NCI-H187 (cell line): Measurements from ENCODE around the gene ASCC3.
"Not testable (repeated sequence)": the region's sequence is repeated elsewhere in the genome, so short reads cannot be mapped to it uniquely, and the experiment has no call there.

Experiments
- DNase-seq, 2 experiments: peaks; one replicate each; lab custom pipeline; 2025; lab: John Stamatoyannopoulos, UW

Gene ASCC3

GRCh38 chr6:100883347-100883746 is 2.2 kb upstream of the ASCC3 start:
- no peak for DNase-seq

GRCh38 chr6:100881707-100882040 is 545 bp upstream of the ASCC3 start:
- peak in 1 of 2 experiments; percentile 45 for DNase-seq

- no peak for DNase-seq
These were observed 828 bp downstream of the ASCC3 start for GRCh38 chr6:100880149-100880852.

- DNase-seq: no peak
These were observed 1.8 kb downstream of the ASCC3 start for GRCh38 chr6:100879317-100879716.

- no peak for DNase-seq
These were observed 3.3 kb downstream of the ASCC3 start for GRCh38 chr6:100877851-100878250.

GRCh38 chr6:100876251-100876650 is 4.9 kb downstream of the ASCC3 start:
- DNase-seq: no peak

GRCh38 chr6:100865525-100865924 is 15.6 kb downstream of the ASCC3 start:
- no peak for DNase-seq

GRCh38 chr6:100862063-100862462 is 19.1 kb downstream of the ASCC3 start:
- no peak for DNase-seq

- DNase-seq: no peak
These were observed 25.0 kb downstream of the ASCC3 start for GRCh38 chr6:100856146-100856545.

GRCh38 chr6:100851819-100852218 is 29.3 kb downstream of the ASCC3 start:
- DNase-seq: no peak

- no peak for DNase-seq
These were observed 31.0 kb downstream of the ASCC3 start for GRCh38 chr6:100850174-100850573.

GRCh38 chr6:100846276-100846675 is 34.9 kb downstream of the ASCC3 start:
- no peak for DNase-seq

- DNase-seq: no peak
These were observed 35.5 kb downstream of the ASCC3 start for GRCh38 chr6:100845676-100846075.

- DNase-seq: no peak
These were observed 41.7 kb downstream of the ASCC3 start for GRCh38 chr6:100839419-100839818.

GRCh38 chr6:100838011-100838410 is 43.1 kb downstream of the ASCC3 start:
- DNase-seq: no peak

- DNase-seq: no peak
These were observed 47.1 kb downstream of the ASCC3 start for GRCh38 chr6:100833972-100834574.

- not testable (repeated sequence) for DNase-seq
These were observed 52.0 kb downstream of the ASCC3 start for GRCh38 chr6:100829077-100829595.

- DNase-seq: no peak
These were observed 58.1 kb downstream of the ASCC3 start for GRCh38 chr6:100823041-100823440.

- no peak for DNase-seq
These were observed 63.1 kb downstream of the ASCC3 start for GRCh38 chr6:100818066-100818465.

GRCh38 chr6:100810015-100810414 is 71.1 kb downstream of the ASCC3 start:
- no peak for DNase-seq

GRCh38 chr6:100809346-100809745 is 71.8 kb downstream of the ASCC3 start:
- DNase-seq: no peak

- no peak for DNase-seq
These were observed 72.4 kb downstream of the ASCC3 start for GRCh38 chr6:100808638-100809275.

- no peak for DNase-seq
These were observed 74.8 kb downstream of the ASCC3 start for GRCh38 chr6:100806296-100806695.
